HEK293T (cell line): ENCODE data around the gene CNTF.

Source experiments
- CTBP1 ChIP-seq: fragments of 450-650 bp; IDR thresholded peaks from 2 replicates; pipeline ENCODE4 v1.6.1; 2016; ENCODE audit warnings: borderline replicate concordance
- FOXK2 ChIP-seq: fragments of 450-650 bp; IDR thresholded peaks from 2 replicates; pipeline ENCODE4 v1.6.1; 2016; ENCODE audit warnings: mild to moderate bottlenecking
- SP1 ChIP-seq: fragments of 450-650 bp; IDR thresholded peaks from 2 replicates; pipeline ENCODE4 v1.6.1; 2017
- SUZ12 ChIP-seq: fragments of 450-650 bp; IDR thresholded peaks from 2 replicates; pipeline ENCODE4 v1.6.1; 2016; ENCODE audit warnings: mild to moderate bottlenecking
- TARDBP ChIP-seq: fragments of 450-650 bp; IDR thresholded peaks from 2 replicates; pipeline ENCODE4 v1.6.1; 2016

DNA sequence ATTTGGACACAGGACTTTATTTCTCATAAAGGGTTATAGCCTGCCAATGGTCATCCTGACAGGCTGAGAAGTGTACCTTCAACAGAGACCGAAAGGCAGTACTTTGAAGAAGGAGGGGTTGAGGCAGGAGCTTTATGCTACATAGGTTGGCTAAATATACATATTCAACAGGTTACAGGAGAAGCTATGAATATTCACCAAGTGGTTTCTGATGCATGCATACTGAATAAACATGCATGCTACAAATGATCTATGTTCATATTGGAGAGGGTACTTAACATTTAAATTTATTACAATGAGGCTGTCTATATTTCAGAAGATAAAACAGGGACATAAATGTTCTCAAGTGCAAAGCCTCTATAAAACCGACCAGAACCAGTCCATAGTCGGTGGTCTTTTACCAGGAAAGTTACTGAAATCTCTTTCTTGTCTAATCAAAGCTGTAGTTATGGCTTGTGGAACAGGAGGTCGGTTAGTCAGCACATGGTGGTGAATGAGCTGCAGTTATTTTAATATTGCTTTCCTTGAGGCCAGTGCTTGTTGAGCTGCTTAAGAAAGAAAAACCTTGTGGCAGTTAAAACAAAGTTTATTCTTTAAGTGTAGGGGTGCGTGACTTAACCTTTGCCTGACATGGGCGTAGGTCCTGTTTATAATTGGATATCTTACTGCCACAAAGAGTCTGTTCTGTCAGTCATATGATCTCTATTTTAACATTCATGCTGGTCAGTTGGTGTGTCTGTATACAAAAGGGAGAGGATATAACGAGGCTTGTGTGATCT lies 19.5 kb downstream of the CNTF start:
- TF ChIP-seq SP1 (no peak), TARDBP (no peak), CTBP1 (no peak), SUZ12 (no peak), FOXK2 (no peak)
